Adipose tissue (tissue), 3 donors: Measurements from ENCODE around the gene SHPK. TPM values are rescaled to one million over a fixed set of nuclear protein-coding genes. Genes with fewer than 3 reads are reported as not detected.

ENCODE experiments used
- H3K27ac ChIP-seq: one replicate; pipeline ENCODE4 v1.5.1; 2013; ENCODE audit warnings: low read depth, low read length
- WGBS, 3 donors: extraction: QIAGEN DNeasy Blood & Tissue Kit; methylation state at CpG; one replicate each; pipeline ENCODE4 v1.1.7; 2013; 5-methylcytosine and 5-hydroxymethylcytosine counted together
- polyA plus RNA-seq, 3 donors: library from polyadenylated mRNA; stranded (reverse); fragments of 200-250 nt; gene quantifications; one replicate each; pipeline ENCODE4 v1.2.3, GENCODE V29; 2013
- donor health status: healthy with polysubstance abuse.
- donor health status: Bipolar disorder and iron deficiency.
- donor health status: healthy.

The SHPK gene
- polyA plus RNA-seq, 3 donors = 6.4 to 9.2 (median 7.9) TPM

- no peak overlapping the region for H3K27ac ChIP-seq
- WGBS, 3 donors = 29 to 39% (median 38%) methylated on average over 7 of the region's 7 CpGs
Observed at GRCh38 chr17:3639981-3640596, 4.0 kb upstream of the SHPK start.

DNA sequence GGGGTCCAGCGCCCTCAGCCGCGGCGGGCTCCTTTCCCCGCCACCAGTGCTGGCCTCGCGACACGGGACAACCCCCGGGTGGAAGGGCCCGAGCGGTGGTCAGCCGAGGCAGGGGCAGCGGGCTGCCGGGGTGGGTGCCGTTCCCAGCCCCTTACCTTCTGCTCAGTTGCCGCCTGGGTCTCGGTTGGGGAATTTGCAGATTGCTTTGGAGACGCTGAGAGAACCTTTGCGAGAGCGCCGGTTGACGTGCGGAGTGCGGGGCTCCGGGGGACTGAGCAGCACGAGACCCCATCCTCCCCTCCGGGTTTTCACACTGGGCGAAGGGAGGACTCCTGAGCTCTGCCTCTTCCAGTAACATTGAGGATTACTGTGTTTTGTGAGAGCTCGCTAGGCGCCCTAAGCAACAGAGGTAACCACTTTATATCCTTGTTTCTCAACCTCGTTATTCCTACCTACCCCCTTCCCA lies 891 bp upstream of the SHPK start:
- WGBS, 3 donors = 1 to 2% (median 1%) methylated on average over 30 to 31 of the region's 31 CpGs
- H3K27ac ChIP-seq = no peak overlapping the region

DNA sequence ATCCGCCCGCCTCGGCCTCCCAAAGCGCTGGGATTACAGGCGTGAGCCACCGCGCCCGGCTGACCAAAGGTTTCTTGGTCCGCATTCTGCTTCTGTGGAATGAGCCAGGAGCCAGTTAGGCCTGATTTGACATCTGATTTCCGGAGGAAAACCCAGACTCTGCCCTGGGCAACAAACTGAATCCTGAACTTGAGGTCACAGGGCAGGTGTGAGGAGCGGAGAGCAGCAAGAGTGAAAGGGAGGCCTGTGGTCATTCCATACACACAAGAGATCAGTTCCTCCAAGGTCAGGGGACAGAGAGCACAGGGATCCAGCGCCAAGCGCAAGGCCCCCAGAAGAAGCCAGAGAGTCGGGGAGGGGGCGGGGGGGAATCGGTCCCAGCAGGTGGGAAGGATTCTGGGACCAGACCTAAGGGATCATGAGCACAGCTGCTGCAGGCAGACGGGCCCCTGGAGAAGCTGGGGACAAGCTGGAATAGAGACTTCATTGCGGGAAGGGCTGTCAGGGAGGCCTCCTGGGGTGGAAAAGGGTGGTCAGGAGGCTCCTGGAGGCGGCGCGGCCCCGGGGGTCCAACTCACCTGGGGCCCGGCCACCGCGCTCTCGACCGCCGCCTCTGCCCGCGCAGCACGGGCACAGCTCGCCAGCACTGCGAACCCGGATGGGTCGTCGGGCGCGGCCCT lies 436 bp downstream of the SHPK start:
- no peak overlapping the region for H3K27ac ChIP-seq
- WGBS, 3 donors = 13 to 21% (median 14%) methylated on average over 33 to 37 of the region's 38 CpGs

DNA sequence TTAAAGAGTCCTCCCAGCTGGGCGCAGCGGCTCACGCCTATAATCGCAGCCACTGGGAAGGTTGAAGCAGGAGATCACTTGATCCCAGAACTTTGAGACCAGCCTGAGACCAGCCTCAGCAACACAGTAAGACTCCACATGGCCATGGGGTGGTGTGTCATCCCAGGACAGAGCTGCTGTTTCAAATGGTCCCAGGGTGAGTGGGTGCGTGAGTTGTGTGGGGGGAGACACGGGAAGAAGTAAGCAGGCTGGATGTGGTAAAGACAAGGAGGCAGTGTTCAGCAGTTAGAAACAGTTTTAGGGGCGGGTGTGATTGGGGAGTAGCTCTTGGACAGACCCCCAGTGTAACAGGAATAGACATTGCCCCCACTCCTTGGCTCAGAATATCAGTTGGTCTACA lies 3.8 kb downstream of the SHPK start:
- H3K27ac ChIP-seq = no peak overlapping the region
- WGBS, 3 donors = 93 to 98% (median 93%) methylated on average over 7 of the region's 7 CpGs

DNA sequence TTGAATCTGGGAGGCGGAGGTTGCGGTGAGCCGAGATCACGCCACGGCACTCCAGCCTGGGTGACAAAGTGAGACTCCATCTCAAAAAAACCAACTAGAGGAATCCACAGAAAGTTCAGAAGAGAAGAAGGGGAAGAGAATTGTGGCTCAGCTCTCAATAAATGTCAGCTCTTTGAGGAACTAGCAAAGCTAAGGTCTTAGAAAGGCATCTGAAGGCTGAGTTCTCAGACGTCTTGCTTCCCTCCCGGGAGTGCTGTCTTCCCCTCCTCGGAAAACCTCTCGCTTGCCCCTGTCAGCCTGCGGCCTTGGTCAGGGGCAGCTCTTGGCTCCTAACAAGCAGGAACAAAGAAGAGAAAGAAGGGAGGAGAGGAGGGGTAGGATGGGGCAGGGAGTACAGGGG lies 5.3 kb downstream of the SHPK start:
- H3K27ac ChIP-seq = no peak overlapping the region
- 80 to 89% (median 87%) methylated on average over 10 of the region's 10 CpGs for WGBS, 3 donors

DNA sequence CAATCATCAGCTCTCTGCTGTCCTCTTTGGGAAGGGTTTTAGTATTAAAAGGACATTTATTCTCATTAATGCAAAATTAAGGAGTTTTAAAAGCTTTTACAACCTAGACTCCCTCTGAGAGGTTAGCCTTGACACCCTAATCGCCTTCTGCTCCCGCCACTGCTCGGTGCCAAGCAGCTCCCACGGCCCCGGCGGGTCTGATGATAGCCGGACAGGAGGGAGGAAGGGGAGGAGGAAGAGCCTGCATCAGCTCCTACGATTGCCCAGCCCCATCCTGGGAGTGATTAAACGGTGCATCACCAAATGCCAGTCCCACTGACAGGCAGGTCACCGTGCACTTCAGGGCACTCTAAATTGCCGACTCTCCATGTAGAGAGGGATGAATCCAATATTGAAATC lies 8.3 kb downstream of the SHPK start:
- WGBS, 3 donors = 67 to 86% (median 76%) methylated on average over 9 to 11 of the region's 11 CpGs

DNA sequence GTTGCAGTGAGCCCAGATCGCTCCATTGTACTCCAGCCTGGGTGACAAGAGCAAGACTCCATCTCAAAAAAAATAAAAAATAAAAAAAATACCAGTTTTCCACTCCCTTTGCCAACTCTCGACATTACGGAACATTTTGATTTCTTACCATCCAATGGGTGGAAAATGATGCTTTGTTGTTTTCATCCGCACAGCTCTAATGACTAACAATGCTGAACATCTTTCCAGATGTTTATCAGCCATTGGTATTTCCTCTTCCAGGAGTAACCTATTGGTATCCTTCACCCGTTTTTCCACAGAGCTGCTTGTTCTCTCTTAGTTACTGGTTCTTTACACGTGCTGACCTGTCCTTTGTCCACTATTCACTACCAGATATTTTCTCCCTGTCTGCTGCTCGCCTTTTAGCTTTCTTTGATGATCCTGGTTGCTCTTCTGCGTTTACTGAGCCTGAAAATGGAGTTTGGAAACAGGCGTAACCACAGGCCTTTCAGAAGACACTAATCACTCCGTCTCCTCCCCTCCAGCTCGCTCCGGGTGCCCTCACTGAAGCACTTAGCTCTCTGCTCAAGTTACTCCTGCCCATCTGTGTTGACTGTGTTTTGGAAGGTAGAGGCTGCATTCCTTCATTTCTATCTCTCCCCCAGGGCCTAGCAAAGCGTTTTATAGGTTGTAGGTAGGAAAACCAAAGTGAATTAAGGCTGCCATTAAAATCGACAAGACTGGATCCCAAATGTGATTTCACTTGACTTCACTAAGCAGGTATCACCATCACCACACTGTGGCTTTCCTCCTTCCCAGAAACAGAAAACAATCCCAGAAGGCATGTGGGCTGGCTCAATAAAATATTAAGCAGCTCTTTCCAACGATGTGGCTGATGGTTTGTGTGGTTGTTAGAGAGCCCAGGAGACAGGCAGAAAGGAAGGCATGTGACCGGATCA lies 8.9 kb downstream of the SHPK start:
- WGBS, 3 donors = 68 to 83% (median 73%) methylated on average over 16 of the region's 16 CpGs

More for the DNA sequence above, 8.3 kb downstream of the SHPK start:
- no peak overlapping the region for H3K27ac ChIP-seq

DNA sequence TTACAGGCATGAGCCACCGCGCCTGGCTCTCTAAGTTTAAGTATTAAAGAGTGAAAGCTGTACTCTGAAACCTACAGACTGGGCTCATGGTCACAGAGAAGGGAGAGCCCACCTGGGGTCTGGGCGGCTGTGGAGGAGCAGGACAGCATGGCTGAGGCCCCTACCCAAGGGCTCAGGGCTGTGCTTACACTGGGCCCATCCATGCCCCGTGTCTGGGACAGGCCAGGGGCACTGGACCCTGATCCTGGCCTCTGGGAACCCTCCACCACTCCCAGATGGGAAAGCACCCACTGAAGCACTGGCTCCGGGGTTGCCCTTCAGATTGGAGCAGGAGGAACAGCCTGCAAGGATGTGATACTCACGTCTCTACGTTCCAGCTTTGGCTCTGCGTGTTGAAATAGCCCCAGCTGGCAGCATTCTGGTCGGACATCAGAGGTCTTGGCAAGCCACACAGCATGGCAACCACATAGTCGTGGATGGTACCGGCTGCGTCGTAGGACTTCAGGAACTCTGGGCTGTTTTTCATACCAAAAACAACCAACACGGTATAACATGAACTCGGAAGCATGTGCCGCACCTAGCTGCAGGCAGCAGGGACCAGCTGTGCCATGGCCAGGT lies 13.0 kb downstream of the SHPK start:
- 94 to 96% (median 94%) methylated on average over 16 of the region's 16 CpGs for WGBS, 3 donors

More for the DNA sequence above, 8.9 kb downstream of the SHPK start:
- H3K27ac ChIP-seq = no peak overlapping the region

GRCh38 chr17:3621146-3621720 lies 14.8 kb downstream of the SHPK start:
- H3K27ac ChIP-seq = no peak overlapping the region
- WGBS, 3 donors = 90 to 94% (median 91%) methylated on average over 8 of the region's 8 CpGs

More for the DNA sequence above, 13.0 kb downstream of the SHPK start:
- no peak overlapping the region for H3K27ac ChIP-seq

DNA sequence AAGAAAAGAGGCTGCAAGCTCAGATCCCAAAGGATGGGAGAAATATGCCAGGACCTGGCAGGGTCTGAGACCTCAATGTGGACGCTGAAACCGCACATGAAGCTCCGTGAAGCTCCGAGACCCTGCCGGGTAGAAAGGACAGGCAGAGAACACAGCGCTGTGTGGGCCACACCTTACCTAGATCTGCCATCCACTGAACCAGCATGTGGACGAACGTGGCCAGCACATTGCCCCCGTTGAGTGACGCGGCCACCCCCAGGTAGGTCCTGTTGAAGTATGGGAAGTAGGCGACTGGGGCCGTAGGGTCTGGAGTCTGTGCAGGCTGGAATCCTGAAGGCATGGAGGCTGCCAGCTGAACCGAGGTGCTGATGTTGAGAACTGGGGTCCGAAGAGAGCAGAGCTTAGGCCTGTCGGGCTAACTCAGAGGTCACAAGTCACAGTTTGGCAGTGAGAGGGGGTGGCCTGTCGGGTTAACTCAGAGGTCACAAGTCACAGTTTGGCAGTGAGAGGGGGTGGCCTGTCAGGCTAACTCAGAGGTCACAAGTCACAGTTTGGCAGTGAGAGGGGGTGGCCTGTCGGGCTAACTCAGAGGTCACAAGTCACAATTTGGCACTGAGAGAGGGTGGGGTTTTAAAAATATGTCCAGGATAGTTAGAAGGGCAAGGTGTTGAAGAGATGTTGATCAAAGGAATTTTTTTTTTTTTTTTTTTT lies 20.7 kb downstream of the SHPK start:
- WGBS, 3 donors = 94 to 95% (median 95%) methylated on average over 18 of the region's 18 CpGs
- H3K27ac ChIP-seq = no peak overlapping the region

- 89 to 96% (median 95%) methylated on average over 6 of the region's 6 CpGs for WGBS, 3 donors
Observed at GRCh38 chr17:3613124-3613523, 22.9 kb downstream of the SHPK start.

GRCh38 chr17:3610523-3610922 lies 25.5 kb downstream of the SHPK start:
- no peak overlapping the region for H3K27ac ChIP-seq
- WGBS, 3 donors = 86 to 88% (median 87%) methylated on average over 14 of the region's 14 CpGs

More at GRCh38 chr17:3613124-3613523, 22.9 kb downstream of the SHPK start:
- H3K27ac ChIP-seq = no peak overlapping the region

- no peak overlapping the region for H3K27ac ChIP-seq
- WGBS, 3 donors = 87 to 96% (median 95%) methylated on average over 10 of the region's 10 CpGs
Observed at GRCh38 chr17:3609689-3610088, 26.4 kb downstream of the SHPK start.

GRCh38 chr17:3603870-3604259 lies 32.2 kb downstream of the SHPK start:
- 90 to 94% (median 90%) methylated on average over 4 of the region's 4 CpGs for WGBS, 3 donors

GRCh38 chr17:3603119-3603869 lies 32.8 kb downstream of the SHPK start:
- WGBS, 3 donors = 89 to 91% (median 89%) methylated on average over 17 of the region's 17 CpGs
- H3K27ac ChIP-seq = no peak overlapping the region

More at GRCh38 chr17:3603870-3604259, 32.2 kb downstream of the SHPK start:
- H3K27ac ChIP-seq = no peak overlapping the region

DNA sequence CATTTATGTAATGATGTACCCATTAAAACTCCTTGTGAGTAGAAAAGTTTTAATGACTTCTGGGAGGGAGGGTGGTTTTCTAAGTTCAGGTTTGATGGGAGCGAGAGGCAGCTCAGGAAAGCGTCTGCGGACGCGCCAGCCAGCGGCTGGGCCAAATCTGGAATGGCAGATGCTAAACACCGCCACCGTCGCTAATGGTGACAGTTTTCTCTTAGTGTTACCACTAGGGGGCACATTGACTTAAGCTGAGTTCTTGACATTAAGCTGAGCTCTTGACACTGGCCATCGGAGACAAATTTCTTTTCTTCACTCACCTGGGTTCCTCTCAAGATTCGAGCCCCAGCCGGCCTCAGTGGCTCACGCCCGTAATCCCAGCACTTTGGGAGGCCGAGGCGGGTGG lies 33.6 kb downstream of the SHPK start:
- 58 to 83% (median 82%) methylated on average over 16 of the region's 16 CpGs for WGBS, 3 donors
- H3K27ac ChIP-seq = no peak overlapping the region
